Fibroblast of mammary gland (primary cell): ENCODE measurements around the gene BAAT.

ENCODE experiments used
- DNase-seq: peaks from one replicate; pipeline ENCODE4 v3.0.0-alpha.2; 2010; ENCODE audit warnings: low read depth
- H3K4me3 ChIP-seq: 2 replicates; pipeline ENCODE4 v1.5.1; 2011; ENCODE audit warnings: low read depth, mild to moderate bottlenecking, low read length, moderate library complexity; ENCODE audit not compliant: control insufficient read depth
- TF ChIP-seq, protein P1 (sequence below): conservative IDR thresholded peaks from 2 replicates; pipeline ENCODE4 v1.5.1; 2011; ENCODE audit warnings: low read depth, low read length, inconsistent platforms; ENCODE audit not compliant: control insufficient read depth, insufficient read depth

Gene BAAT

GRCh38 chr9:101415578-101415977, 30.8 kb upstream of the BAAT start:
- no peak overlapping the region for H3K4me3 ChIP-seq
- DNase-seq = no peak
- TF ChIP-seq, protein P1, sequence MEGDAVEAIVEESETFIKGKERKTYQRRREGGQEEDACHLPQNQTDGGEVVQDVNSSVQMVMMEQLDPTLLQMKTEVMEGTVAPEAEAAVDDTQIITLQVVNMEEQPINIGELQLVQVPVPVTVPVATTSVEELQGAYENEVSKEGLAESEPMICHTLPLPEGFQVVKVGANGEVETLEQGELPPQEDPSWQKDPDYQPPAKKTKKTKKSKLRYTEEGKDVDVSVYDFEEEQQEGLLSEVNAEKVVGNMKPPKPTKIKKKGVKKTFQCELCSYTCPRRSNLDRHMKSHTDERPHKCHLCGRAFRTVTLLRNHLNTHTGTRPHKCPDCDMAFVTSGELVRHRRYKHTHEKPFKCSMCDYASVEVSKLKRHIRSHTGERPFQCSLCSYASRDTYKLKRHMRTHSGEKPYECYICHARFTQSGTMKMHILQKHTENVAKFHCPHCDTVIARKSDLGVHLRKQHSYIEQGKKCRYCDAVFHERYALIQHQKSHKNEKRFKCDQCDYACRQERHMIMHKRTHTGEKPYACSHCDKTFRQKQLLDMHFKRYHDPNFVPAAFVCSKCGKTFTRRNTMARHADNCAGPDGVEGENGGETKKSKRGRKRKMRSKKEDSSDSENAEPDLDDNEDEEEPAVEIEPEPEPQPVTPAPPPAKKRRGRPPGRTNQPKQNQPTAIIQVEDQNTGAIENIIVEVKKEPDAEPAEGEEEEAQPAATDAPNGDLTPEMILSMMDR = no peak

- TF ChIP-seq, protein P1 = no peak
- no peak for DNase-seq
- no peak overlapping the region for H3K4me3 ChIP-seq
These were observed 30.0 kb upstream of the BAAT start for GRCh38 chr9:101414839-101415238.

DNA sequence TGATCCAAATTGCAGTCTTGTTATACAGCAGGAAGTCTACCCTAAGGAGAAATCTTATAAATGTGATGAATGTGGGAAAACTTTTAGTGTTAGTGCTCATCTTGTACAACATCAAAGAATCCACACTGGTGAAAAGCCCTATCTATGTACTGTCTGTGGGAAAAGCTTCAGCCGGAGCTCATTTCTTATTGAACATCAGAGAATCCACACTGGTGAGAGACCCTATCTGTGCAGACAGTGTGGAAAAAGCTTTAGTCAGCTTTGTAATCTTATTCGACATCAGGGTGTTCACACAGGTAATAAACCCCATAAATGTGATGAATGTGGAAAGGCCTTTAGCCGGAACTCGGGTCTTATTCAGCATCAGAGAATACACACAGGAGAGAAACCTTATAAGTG, 24.3 kb upstream of the BAAT start:
- H3K4me3 ChIP-seq = no peak overlapping the region
- TF ChIP-seq, protein P1 = no peak
- peak; percentile 43 for DNase-seq

- H3K4me3 ChIP-seq = no peak overlapping the region
- TF ChIP-seq, protein P1 = no peak
These were observed 23.7 kb upstream of the BAAT start for GRCh38 chr9:101408374-101409078.

DNA sequence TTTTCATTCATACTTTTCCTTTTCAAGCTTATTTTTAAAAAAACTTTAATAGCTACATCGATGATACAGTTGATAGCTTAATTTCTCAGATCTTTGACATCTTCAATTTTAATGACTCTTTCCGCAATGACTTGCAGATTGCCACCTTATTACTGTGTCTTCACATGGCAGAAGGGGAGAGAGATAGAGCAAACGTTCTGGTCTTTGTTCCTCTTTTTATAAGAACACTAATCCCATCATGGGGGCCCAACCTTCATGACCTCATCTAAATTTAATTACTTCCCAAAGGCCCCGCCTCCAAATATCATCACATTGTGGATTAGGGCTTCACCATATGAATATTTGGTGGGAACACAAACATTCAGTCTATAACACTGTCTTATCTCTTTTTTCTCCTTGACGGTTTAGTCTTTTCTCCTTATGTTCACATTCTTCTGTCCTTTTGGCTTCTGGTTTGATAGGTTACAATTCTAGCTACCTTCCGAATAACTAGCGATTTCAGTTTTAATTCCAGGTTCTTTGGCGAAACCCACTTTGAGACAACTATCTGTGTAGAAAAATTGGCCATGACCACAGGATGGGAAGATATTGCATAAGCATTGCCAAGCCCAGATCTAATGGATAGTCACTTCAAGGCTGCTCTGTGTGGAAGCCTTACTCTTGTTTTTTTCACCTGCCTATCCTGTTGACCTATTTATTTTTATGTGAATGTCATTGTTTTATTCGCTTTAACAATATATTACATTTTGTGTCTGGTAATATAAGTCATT, 18.9 kb upstream of the BAAT start:
- TF ChIP-seq, protein P1 = no peak
- H3K4me3 ChIP-seq = no peak overlapping the region
- no peak for DNase-seq

More at GRCh38 chr9:101408374-101409078, 23.7 kb upstream of the BAAT start:
- peak; percentile 15 for DNase-seq

DNA sequence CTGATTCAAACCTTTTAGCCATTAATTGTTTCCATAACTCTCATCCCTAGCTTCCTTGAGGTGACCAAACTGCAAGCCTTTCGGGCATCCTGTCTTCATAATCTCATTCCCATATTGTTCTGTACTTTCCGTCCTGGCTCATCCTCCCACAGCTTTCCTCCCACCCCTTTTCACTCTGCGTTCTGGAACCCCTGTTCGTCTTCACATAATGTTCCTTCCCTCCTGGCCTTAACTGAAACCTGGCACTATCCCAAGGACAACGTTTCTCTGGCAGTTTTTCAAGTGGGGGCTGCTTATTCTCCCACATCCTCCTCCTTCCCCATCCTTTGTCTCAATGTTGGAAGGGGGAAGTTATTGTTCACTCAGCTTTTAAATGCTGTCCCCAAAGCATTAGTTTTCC, 15.3 kb upstream of the BAAT start:
- peak overlapping the region; percentile 77 for H3K4me3 ChIP-seq
- peak; percentile 42 for DNase-seq
- TF ChIP-seq, protein P1 = no peak
